Measurements from ENCODE around the gene COPS7A. TPM values are rescaled to one million over a fixed set of nuclear protein-coding genes. Genes with fewer than 3 reads are reported as not detected.

COPS7A gene
- total and polyA plus RNA-seq, 10 donors, result 29.6 to 61.9 (median 46.4) TPM

- no peaks in the 10 kb centered on the region for H3K9me3 ChIP-seq
- intact Hi-C loops (cut with DNase I; ENCODE audit: low total_unique reads), result loop anchor here (5.0 kb wide), 1 partner anchor 69 kb away; no protein-coding TSS in a partner anchor
- no peaks in the 10 kb centered on the region for H3K27me3 ChIP-seq (replicated peaks in 1 of 7)
- no peak overlapping the region for H3K4me3 ChIP-seq
- TF ChIP-seq CTCF (IDR thresholded peaks at IDR 0.05 in 8 of 11, conservative IDR thresholded peaks at IDR 0.05 in 3 of 11) (no peak), POLR2A (IDR thresholded peaks at IDR 0.05) (no peak), POLR2AphosphoS5 (IDR thresholded peaks at IDR 0.05) (no peak)
- H3K4me1 ChIP-seq, result peaks cover 34 to 91% (median 69%) of the 10 kb centered on the region in 6 donors
- no peak for DNase-seq
- peaks cover 0 to 67% (median 9%) of the 10 kb centered on the region in 6 donors for H3K36me3 ChIP-seq
- 52 to 88% (median 58%) methylated on average over 3 of the region's 3 CpGs for WGBS, 5 donors
- H3K27ac ChIP-seq, result no peak overlapping the region
Measured at GRCh38 chr12:6685814-6686213, 38.0 kb upstream of the COPS7A start.

- 0 to 1% (median 0%) methylated on average over 12 to 13 of the region's 13 CpGs for WGBS, 5 donors
- DNase-seq, result peak; percentile 89
- Histone ChIP-seq H3K36me3 (peaks cover 0 to 40% (median 5%) of the 10 kb centered on the region in 6 donors), H3K4me3 (peak overlapping the region; percentile 71 to 90 (median 87)), H3K27me3 (replicated peaks in 1 of 7) (no peaks in the 10 kb centered on the region), H3K9me3 (no peaks in the 10 kb centered on the region), H3K4me1 (peaks cover 34 to 78% (median 64%) of the 10 kb centered on the region in 6 donors), H3K27ac (peak overlapping the region; percentile 94 to 99 (median 96))
- intact Hi-C loops (cut with DNase I; ENCODE audit: low total_unique reads), result loop anchor here (5.0 kb wide), 1 partner anchor 71 kb away; no protein-coding TSS in a partner anchor
- TF ChIP-seq POLR2AphosphoS5 (IDR thresholded peaks at IDR 0.05), result peak in 1 of 3 donors; percentile 2
- peak in 1 of 11 experiments; percentile 4 for TF ChIP-seq CTCF (IDR thresholded peaks at IDR 0.05 in 8 of 11, conservative IDR thresholded peaks at IDR 0.05 in 3 of 11)
- TF ChIP-seq POLR2A (IDR thresholded peaks at IDR 0.05), result no peak
Measured at GRCh38 chr12:6688543-6688998, 35.3 kb upstream of the COPS7A start.

GRCh38 chr12:6688999-6689882 is 34.6 kb upstream of the COPS7A start, which contains the start of gene ZNF384:
ZNF384 (minus strand) TSS chr12:6689375; CDS start chr12:6679520, 9,855 bp downstream.
- H3K4me3 ChIP-seq, result peak within 1 kb of the TSS; percentile 71 to 90 (median 87)
- 0 to 1% (median 1%) methylated on average over 58 to 72 of the region's 72 CpGs for WGBS, 5 donors
- peak; percentile 98 for DNase-seq
- no peaks in the 10 kb centered on the region for H3K9me3 ChIP-seq
- H3K4me1 ChIP-seq, result peaks cover 34 to 71% (median 59%) of the 10 kb centered on the region in 6 donors
- peaks cover 0 to 33% (median 5%) of the 10 kb centered on the region in 6 donors for H3K36me3 ChIP-seq
- intact Hi-C loops (cut with DNase I; ENCODE audit: low total_unique reads), result loop anchor here (5.0 kb wide), 1 partner anchor 72 kb away; no protein-coding TSS in a partner anchor
- peak within 1 kb of the TSS; percentile 94 to 99 (median 96) for H3K27ac ChIP-seq
- TF ChIP-seq POLR2AphosphoS5 (IDR thresholded peaks at IDR 0.05) (peak; percentile 88 to 93 (median 92)), CTCF (IDR thresholded peaks at IDR 0.05 in 8 of 11, conservative IDR thresholded peaks at IDR 0.05 in 3 of 11) (peak in 8 of 11 experiments; percentile 30 to 77 (median 53)), POLR2A (IDR thresholded peaks at IDR 0.05) (peak in 2 of 3 donors; percentile 35 to 53)
- no peaks in the 10 kb centered on the region for H3K27me3 ChIP-seq (replicated peaks in 1 of 7)

All from spleen (tissue), 11 donors.